H9 (cell line): Measurements from ENCODE around the gene ZNF853. TPM values are rescaled to one million over a fixed set of nuclear protein-coding genes. Genes with fewer than 3 reads are reported as not detected.

Experiments used
- DNase-seq: peaks from one replicate; pipeline ENCODE4 v3.0.0-alpha.2; 2017
- H2AFZ ChIP-seq: one replicate; pipeline ENCODE4 v1.6.1; 2013; ENCODE audit warnings: mild to moderate bottlenecking, low read length, control low read depth, moderate library complexity
- H2AK5ac ChIP-seq: 2 replicates; pipeline ENCODE4 v1.6.1; 2013; ENCODE audit warnings: low read length, control low read depth, mixed read lengths; ENCODE audit not compliant: insufficient read length
- H2BK120ac ChIP-seq: one replicate; pipeline ENCODE4 v1.6.1; 2013; ENCODE audit warnings: low read depth, mild to moderate bottlenecking, low read length, control low read depth, inconsistent platforms; ENCODE audit not compliant: poor library complexity, severe bottlenecking
- H2BK12ac ChIP-seq: 2 replicates; pipeline ENCODE4 v1.6.1; 2013; ENCODE audit warnings: low read length, control low read depth, mixed read lengths, low read depth; ENCODE audit not compliant: insufficient read length
- H2BK15ac ChIP-seq: 2 replicates; pipeline ENCODE4 v1.6.1; 2013; ENCODE audit warnings: low read depth, low read length, control low read depth
- H2BK20ac ChIP-seq: one replicate; pipeline ENCODE4 v1.6.1; 2013; ENCODE audit warnings: low read depth, mild to moderate bottlenecking, low read length, control low read depth, inconsistent platforms; ENCODE audit not compliant: poor library complexity, severe bottlenecking
- H2BK5ac ChIP-seq: 2 replicates; pipeline ENCODE4 v1.6.1; 2013; ENCODE audit warnings: low read length, control low read depth, mixed read lengths; ENCODE audit not compliant: insufficient read length
- H3K14ac ChIP-seq: 2 replicates; pipeline ENCODE4 v1.6.1; 2013; ENCODE audit warnings: low read length, control low read depth; ENCODE audit not compliant: insufficient read depth
- H3K18ac ChIP-seq: 2 replicates; pipeline ENCODE4 v1.6.1; 2013; ENCODE audit warnings: low read depth, mild to moderate bottlenecking, mixed read lengths, low read length, control low read depth; ENCODE audit not compliant: insufficient read length
- H3K23ac ChIP-seq: 2 replicates; pipeline ENCODE4 v1.6.1; 2013; ENCODE audit warnings: low read length, control low read depth, mixed read lengths, low read depth; ENCODE audit not compliant: insufficient read length
- H3K23me2 ChIP-seq: 2 replicates; pipeline ENCODE4 v1.6.1; 2013; ENCODE audit warnings: low read depth, mild to moderate bottlenecking, mixed read lengths, low read length, control low read depth; ENCODE audit not compliant: insufficient read length, poor library complexity, severe bottlenecking
- H3K27ac ChIP-seq: 2 replicates; pipeline ENCODE4 v1.5.1; 2013; ENCODE audit warnings: low read length, control low read depth, mixed read lengths, low read depth; ENCODE audit not compliant: insufficient read length
- H3K27me3 ChIP-seq: 2 replicates; pipeline ENCODE4 v1.6.1; 2013; ENCODE audit warnings: low read length, control low read depth, inconsistent platforms; ENCODE audit not compliant: insufficient read depth
- H3K4ac ChIP-seq: 2 replicates; pipeline ENCODE4 v1.6.1; 2013; ENCODE audit warnings: low read depth, mild to moderate bottlenecking, control low read depth, inconsistent platforms, low read length, moderate library complexity
- H3K4me1 ChIP-seq: 2 replicates; pipeline ENCODE4 v1.6.1; 2013; ENCODE audit warnings: low read length, control low read depth, inconsistent platforms; ENCODE audit not compliant: insufficient read depth
- H3K4me2 ChIP-seq: 2 replicates; pipeline ENCODE4 v1.6.1; 2013; ENCODE audit warnings: low read length, control low read depth, mixed read lengths; ENCODE audit not compliant: insufficient read length, insufficient read depth
- H3K56ac ChIP-seq: 2 replicates; pipeline ENCODE4 v1.6.1; 2013; ENCODE audit warnings: low read depth, mild to moderate bottlenecking, mixed read lengths, low read length, control low read depth; ENCODE audit not compliant: insufficient read length
- H3K79me1 ChIP-seq: 2 replicates; pipeline ENCODE4 v1.6.1; 2013; ENCODE audit warnings: low read depth, mild to moderate bottlenecking, moderate library complexity, low read length, control low read depth, inconsistent platforms; ENCODE audit not compliant: insufficient read depth, poor library complexity, severe bottlenecking
- H3K79me2 ChIP-seq: 2 replicates; pipeline ENCODE4 v1.6.1; 2013; ENCODE audit warnings: low read length, control low read depth, inconsistent platforms; ENCODE audit not compliant: insufficient read depth
- H3K9ac ChIP-seq: 2 replicates; pipeline ENCODE4 v1.6.1; 2013; ENCODE audit warnings: low read length, control low read depth, mixed read lengths; ENCODE audit not compliant: insufficient read length; ENCODE audit errors: extremely low read depth
- H3K9me3 ChIP-seq: one replicate; pipeline ENCODE4 v1.6.1; 2013; ENCODE audit warnings: low read depth, low read length, inconsistent platforms; ENCODE audit not compliant: control insufficient read depth
- H3T11ph ChIP-seq: one replicate; pipeline ENCODE4 v1.6.1; 2013; ENCODE audit warnings: mild to moderate bottlenecking, low read length, control low read depth, inconsistent platforms
- H4K20me1 ChIP-seq: one replicate; pipeline ENCODE4 v1.6.1; 2013; ENCODE audit not compliant: control insufficient read depth, insufficient read length, insufficient read depth
- H4K5ac ChIP-seq: 2 replicates; pipeline ENCODE4 v1.6.1; 2013; ENCODE audit warnings: low read depth, mild to moderate bottlenecking, mixed read lengths, low read length, control low read depth; ENCODE audit not compliant: insufficient read length
- H4K8ac ChIP-seq: replicated peaks from 2 replicates; pipeline ENCODE4 v1.6.1; 2013; ENCODE audit warnings: low read length, control low read depth, mixed read lengths, low read depth; ENCODE audit not compliant: insufficient read length
- H4K91ac ChIP-seq: 2 replicates; pipeline ENCODE4 v1.6.1; 2013; ENCODE audit warnings: low read depth, mild to moderate bottlenecking, moderate library complexity, mixed read lengths, low read length, control low read depth; ENCODE audit not compliant: insufficient read length
- H3K27ac Mint-ChIP-seq, 3 experiments: 2 replicates in 2 of 3; 3 replicates in 1 of 3; pipeline ENCODE4 v1.8.0; 2020 to 2021; ENCODE audit warnings: mixed read lengths in 3 of 3, mild to moderate bottlenecking in 1 of 3, moderate library complexity in 1 of 3
- H3K27me3 Mint-ChIP-seq: 2 replicates; pipeline ENCODE4 v1.8.0; 2021; ENCODE audit warnings: low read depth, mild to moderate bottlenecking, moderate library complexity, mixed read lengths
- H3K36me3 Mint-ChIP-seq, 3 experiments: 2 replicates in 2 of 3; 3 replicates in 1 of 3; pipeline ENCODE4 v1.8.0; 2020 to 2021; ENCODE audit warnings: low read depth in 3 of 3, mixed read lengths in 3 of 3; ENCODE audit not compliant: insufficient read depth in 1 of 3
- H3K4me1 Mint-ChIP-seq, 2 experiments: 2 replicates each; pipeline ENCODE4 v1.8.0; 2020; ENCODE audit warnings: mixed read lengths in 2 of 2
- H3K4me3 Mint-ChIP-seq, 2 experiments: 2 replicates in 1 of 2; 3 replicates in 1 of 2; pipeline ENCODE4 v1.8.0; 2020 to 2021; ENCODE audit warnings: mild to moderate bottlenecking in 2 of 2, mixed read lengths in 2 of 2, moderate library complexity in 1 of 2
- H3K9me3 Mint-ChIP-seq, 2 experiments: 2 replicates in 1 of 2; 3 replicates in 1 of 2; pipeline ENCODE4 v1.8.0; 2020; ENCODE audit warnings: mild to moderate bottlenecking in 2 of 2, mixed read lengths in 2 of 2, moderate library complexity in 1 of 2
- CTCF ChIP-seq: fragments of 200-600 bp; sonication (generic); conservative IDR thresholded peaks from 3 replicates; pipeline ENCODE4 v1.8.0; 2021; ENCODE audit warnings: antibody characterized with exemption, mild to moderate bottlenecking
- WGBS: extraction: QIAGEN DNeasy Blood & Tissue Kit; methylation state at CpG from one replicate; pipeline ENCODE4 v1.1.7; 2013; ENCODE audit warnings: missing lambda C conversion rate, low lambda C conversion rate, mixed read lengths; ENCODE audit not compliant: insufficient read length; ENCODE audit errors: extremely low coverage; 5-methylcytosine and 5-hydroxymethylcytosine counted together
- total RNA-seq: library from RNA; stranded (reverse); gene quantifications from 2 replicates; pipeline ENCODE4 v1.2.1, GENCODE V29; 2021

Gene ZNF853
- total RNA-seq, 1 experiment from 2014 or later, result 9.6 TPM

- H3K79me2 ChIP-seq, result no peaks in the 10 kb centered on the region
- H3K4me1 ChIP-seq, result no peaks in the 10 kb centered on the region
- no peak overlapping the region for H3K23ac ChIP-seq
- no peak overlapping the region for H4K91ac ChIP-seq
- H2BK20ac ChIP-seq, result no peak overlapping the region
- Mint-ChIP-seq H3K9me3 (no peaks in the 10 kb centered on the region), H3K27me3 (peaks cover 4% of the 10 kb centered on the region), H3K4me1 (no peaks in the 10 kb centered on the region), H3K4me3 (no peak overlapping the region), H3K27ac (peak overlapping the region in 1 of 3 experiments; percentile 59; a peak in 1 of 7 replicates), H3K36me3 (no peaks in the 10 kb centered on the region)
- no peak overlapping the region for H2BK12ac ChIP-seq
- H3K56ac ChIP-seq, result no peak overlapping the region
- no peak overlapping the region for H3K4me2 ChIP-seq
- H3K79me1 ChIP-seq, result no peaks in the 10 kb centered on the region
- no peaks in the 10 kb centered on the region for H3K27me3 ChIP-seq
- no peaks in the 10 kb centered on the region for H3K9me3 ChIP-seq
- H3K14ac ChIP-seq, result no peak overlapping the region
- H3K27ac ChIP-seq, result no peak overlapping the region
- H2BK15ac ChIP-seq, result no peak overlapping the region
- no peak overlapping the region for H3K4ac ChIP-seq
- TF ChIP-seq CTCF, result no peak
- no peak overlapping the region for H4K5ac ChIP-seq
- no peak overlapping the region for H3K18ac ChIP-seq
- H3K9ac ChIP-seq, result no peak overlapping the region
- H3T11ph ChIP-seq, result no peak overlapping the region
- H2AFZ ChIP-seq, result no peak overlapping the region
- no peak overlapping the region for H2BK5ac ChIP-seq
- no peak overlapping the region for H2BK120ac ChIP-seq
- H4K8ac ChIP-seq, result no peak overlapping the region
- no peak overlapping the region for H2AK5ac ChIP-seq
- no peak for DNase-seq
- no peaks in the 10 kb centered on the region for H3K23me2 ChIP-seq
- H4K20me1 ChIP-seq, result no peaks in the 10 kb centered on the region
- WGBS, result no CpG with 5 or more reads among the region's 4 CpGs
These were observed 49.8 kb upstream of the ZNF853 start for GRCh38 chr7:6565655-6566054.
